GM10266 (cell line): ENCODE data around the gene CTTNBP2.

Source experiments
- DNase-seq: peaks from one replicate; pipeline ENCODE4 v3.0.0; 2012; ENCODE audit errors: extremely low spot score
- CTCF ChIP-seq: IDR thresholded peaks from 2 replicates; pipeline ENCODE4 v1.5.1; 2012; ENCODE audit warnings: mild to moderate bottlenecking, low read depth; ENCODE audit not compliant: control insufficient read depth, insufficient read depth; ENCODE audit errors: missing control alignments

CTTNBP2 gene

GRCh38 chr7:117856196-117856595, 17.0 kb downstream of the CTTNBP2 start:
- no peak for TF ChIP-seq CTCF
- no peak for DNase-seq

- TF ChIP-seq CTCF, result no peak
- no peak for DNase-seq
Measured at GRCh38 chr7:117854186-117854585, 19.1 kb downstream of the CTTNBP2 start.

- DNase-seq, result no peak
- no peak for TF ChIP-seq CTCF
Measured at GRCh38 chr7:117848941-117849340, 24.3 kb downstream of the CTTNBP2 start.

GRCh38 chr7:117844678-117845077, 28.6 kb downstream of the CTTNBP2 start:
- no peak for TF ChIP-seq CTCF

GRCh38 chr7:117841611-117842010, 31.6 kb downstream of the CTTNBP2 start:
- DNase-seq, result no peak
- TF ChIP-seq CTCF, result no peak

More at GRCh38 chr7:117844678-117845077, 28.6 kb downstream of the CTTNBP2 start:
- no peak for DNase-seq

- no peak for TF ChIP-seq CTCF
- no peak for DNase-seq
Measured at GRCh38 chr7:117841011-117841410, 32.2 kb downstream of the CTTNBP2 start.

- DNase-seq, result no peak
- TF ChIP-seq CTCF, result no peak
Measured at GRCh38 chr7:117839507-117839906, 33.7 kb downstream of the CTTNBP2 start.
